ENCODE measurements around the gene UBE2E3. TPM values are rescaled to one million over a fixed set of nuclear protein-coding genes. Genes with fewer than 3 reads are reported as not detected.

Gene UBE2E3
- total and polyA plus RNA-seq, 2 of the 4 experiments (the other 2 are of a cell fraction) = 106 to 114 TPM

DNA sequence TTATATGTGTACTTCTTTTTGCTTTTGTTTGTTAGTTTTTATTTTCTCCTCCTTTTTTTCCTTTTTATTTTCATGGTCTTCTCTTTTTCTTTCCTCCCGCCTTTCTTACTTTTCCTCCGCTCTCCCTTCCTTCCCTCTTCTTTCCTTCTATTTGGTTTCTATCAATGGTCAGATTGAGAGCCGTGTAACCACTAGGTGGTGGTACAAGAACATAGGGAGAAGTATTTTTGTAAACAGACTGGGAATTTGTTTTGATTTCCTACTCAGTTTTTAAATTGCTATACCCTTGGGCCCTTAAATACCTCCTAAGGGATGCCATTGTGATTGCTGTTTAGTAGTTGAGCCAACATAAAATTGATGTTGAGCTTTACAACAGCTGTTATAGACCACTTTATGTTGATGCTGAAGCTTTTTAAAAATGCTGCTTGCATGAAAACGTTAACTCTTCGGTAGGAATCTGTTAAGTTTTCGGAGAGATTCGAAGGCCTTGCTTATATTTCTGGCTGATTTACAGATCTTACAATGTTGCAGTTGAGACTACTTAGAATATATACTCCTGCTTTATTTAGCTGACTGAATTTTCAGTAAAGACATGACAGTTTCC lies 124.2 kb downstream of the UBE2E3 start (continued):
- TF ChIP-seq FOS (IDR thresholded peaks at IDR 0.05; ENCODE audit: low read depth, low read length) = no peak

DNA sequence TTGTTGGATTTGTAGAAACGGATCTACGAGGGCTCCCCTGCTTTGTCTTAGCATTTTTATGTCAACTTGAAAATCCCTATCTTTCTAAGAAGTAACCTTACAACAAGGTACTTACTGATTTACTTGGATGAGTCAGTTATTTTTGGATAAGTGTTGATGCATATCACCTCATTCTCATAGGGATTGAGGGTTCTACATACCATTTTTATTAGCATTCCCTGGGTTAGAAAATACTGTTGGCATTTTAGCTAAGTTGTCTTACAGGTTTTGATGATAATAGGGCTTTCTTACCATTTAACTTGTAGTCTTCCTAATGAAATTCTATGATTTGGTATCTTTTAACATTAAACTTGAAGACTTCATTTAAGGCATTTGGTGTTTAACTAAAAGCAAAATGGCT lies 125.2 kb downstream of the UBE2E3 start:
- Histone ChIP-seq H3K4me1 (ENCODE audit: control insufficient read depth, insufficient read depth, low read length) (peaks cover 5% of the 10 kb centered on the region), H2AK9ac (replicated peaks; ENCODE audit: low read depth, low read length, poor library complexity) (no peak overlapping the region), H3K9me3 (ENCODE audit: control insufficient read depth, insufficient read depth, low read length) (no peaks in the 10 kb centered on the region), H2AFZ (replicated peaks; ENCODE audit: low read length, poor library complexity) (no peak overlapping the region), H3K27me3 (ENCODE audit: control insufficient read depth, insufficient read depth, low read length) (no peaks in the 10 kb centered on the region), H4K5ac (ENCODE audit: low read depth, low read length) (no peak overlapping the region), H3K23ac (ENCODE audit: low read depth, low read length) (no peak overlapping the region), H4K91ac (ENCODE audit: insufficient read depth, low read depth, low read length) (peak overlapping the region; percentile 58; the same call in 1 of the 2 replicates), H3K4ac (ENCODE audit: low read depth, low read length) (no peak overlapping the region), H3K14ac (replicated peaks; ENCODE audit: low read depth, low read length) (no peak overlapping the region), H2AK5ac (ENCODE audit: low read depth, low read length) (no peak overlapping the region), H3K18ac (ENCODE audit: low read depth, low read length) (peak overlapping the region; percentile 6; the same call in 1 of the 2 replicates), H4K8ac (ENCODE audit: low read depth in 2 of 2, low read length in 2 of 2) (no peak overlapping the region), H3K79me1 (ENCODE audit: low read depth in 1 of 2, low read length in 2 of 2) (no peaks in the 10 kb centered on the region), H2BK15ac (ENCODE audit: low read depth, low read length) (no peak overlapping the region), H3K4me2 (ENCODE audit: low read depth, low read length) (no peak overlapping the region), H3K4me3 (ENCODE audit: insufficient read depth, low read depth, low read length) (no peak overlapping the region), H3K36me3 (ENCODE audit: control insufficient read depth, insufficient read depth, low read length) (no peaks in the 10 kb centered on the region), H2BK120ac (ENCODE audit: low read depth, low read length) (peak overlapping the region; percentile 35; the same call in 1 of the 2 replicates), H3K56ac (ENCODE audit: extremely low read depth, insufficient read depth, low read length) (no peak overlapping the region), H3K9ac (ENCODE audit: low read depth, low read length) (no peak overlapping the region), H4K20me1 (ENCODE audit: insufficient read depth, low read length) (no peaks in the 10 kb centered on the region), H3K27ac (ENCODE audit: insufficient read depth, low read length) (no peak overlapping the region), H2BK5ac (ENCODE audit: low read depth, low read length, poor library complexity, severe bottlenecking) (no peak overlapping the region), H2BK20ac (ENCODE audit: low read depth, low read length) (no peak overlapping the region), H3K9me1 (ENCODE audit: insufficient read depth, low read length) (0 out of 2 replicates have a peak, but pooled peaks cover 2% of the 10 kb centered on the region)
- intact Hi-C loops (cut with micrococcal nuclease) = loop anchor here (5.0 to 10.0 kb wide), 3 partner anchors 789 to 1549 kb away; partner anchors contain the start of gene ITPRID2
- BruUV-seq (replicated peaks) = no TSS peak
- no CpG with 5 or more reads among the region's 2 CpGs for WGBS, 2 experiments (ENCODE audit: extremely low coverage in 2 of 2, insufficient read length in 1 of 2)
- no peak for ATAC-seq (ENCODE audit: low read depth)
- no peak for DNase-seq
- POLR2A ChIA-PET (ENCODE audit: unreplicated experiment) = no interaction called here
- CTCF ChIA-PET = interaction anchor here (0.6 to 3.8 kb wide), 6 partner anchors 10 to 708 kb away, joined by 3 to 14 read pairs (median 4); partner anchors contain the start of gene ITGA4
- in situ Hi-C loops (cut with MboI; ENCODE audit: low sequenced_read_pairs) = loop anchor here (10.0 to 25.0 kb wide), 3 partner anchors 609 to 1007 kb away; no protein-coding TSS in a partner anchor
- dilution Hi-C loops (cut with HindIII; ENCODE audit: low sequenced_read_pairs, unreplicated experiment) = no loop called here
- TF ChIP-seq CEBPB (IDR thresholded peaks at IDR 0.05; ENCODE audit: low read depth, low read length) = no peak
- TF ChIP-seq, protein P1, sequence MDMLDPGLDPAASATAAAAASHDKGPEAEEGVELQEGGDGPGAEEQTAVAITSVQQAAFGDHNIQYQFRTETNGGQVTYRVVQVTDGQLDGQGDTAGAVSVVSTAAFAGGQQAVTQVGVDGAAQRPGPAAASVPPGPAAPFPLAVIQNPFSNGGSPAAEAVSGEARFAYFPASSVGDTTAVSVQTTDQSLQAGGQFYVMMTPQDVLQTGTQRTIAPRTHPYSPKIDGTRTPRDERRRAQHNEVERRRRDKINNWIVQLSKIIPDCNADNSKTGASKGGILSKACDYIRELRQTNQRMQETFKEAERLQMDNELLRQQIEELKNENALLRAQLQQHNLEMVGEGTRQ (IDR thresholded peaks at IDR 0.05; ENCODE audit: low read depth, low read length) = no peak
- TF ChIP-seq NFE2L2 (IDR thresholded peaks at IDR 0.05; ENCODE audit: low read depth, low read length) = no peak
- no peak for TF ChIP-seq RCOR1 (IDR thresholded peaks at IDR 0.05; ENCODE audit: insufficient replicate concordance, low read length)
- TF ChIP-seq MAZ (IDR thresholded peaks at IDR 0.05; ENCODE audit: borderline replicate concordance, low read depth, low read length) = no peak
- no peak for TF ChIP-seq MAFK (IDR thresholded peaks at IDR 0.05; ENCODE audit: low read depth, low read length)
- TF ChIP-seq CHD1 (IDR thresholded peaks at IDR 0.05; ENCODE audit: low read depth, low read length) = no peak
- TF ChIP-seq POLR2A (IDR thresholded peaks at IDR 0.05; ENCODE audit: low read depth, low read length) = no peak
- TF ChIP-seq BHLHE40 (IDR thresholded peaks at IDR 0.05; ENCODE audit: low read depth, low read length) = no peak
- TF ChIP-seq FOS (IDR thresholded peaks at IDR 0.05; ENCODE audit: low read depth, low read length) = no peak
- TF ChIP-seq, protein P2, sequence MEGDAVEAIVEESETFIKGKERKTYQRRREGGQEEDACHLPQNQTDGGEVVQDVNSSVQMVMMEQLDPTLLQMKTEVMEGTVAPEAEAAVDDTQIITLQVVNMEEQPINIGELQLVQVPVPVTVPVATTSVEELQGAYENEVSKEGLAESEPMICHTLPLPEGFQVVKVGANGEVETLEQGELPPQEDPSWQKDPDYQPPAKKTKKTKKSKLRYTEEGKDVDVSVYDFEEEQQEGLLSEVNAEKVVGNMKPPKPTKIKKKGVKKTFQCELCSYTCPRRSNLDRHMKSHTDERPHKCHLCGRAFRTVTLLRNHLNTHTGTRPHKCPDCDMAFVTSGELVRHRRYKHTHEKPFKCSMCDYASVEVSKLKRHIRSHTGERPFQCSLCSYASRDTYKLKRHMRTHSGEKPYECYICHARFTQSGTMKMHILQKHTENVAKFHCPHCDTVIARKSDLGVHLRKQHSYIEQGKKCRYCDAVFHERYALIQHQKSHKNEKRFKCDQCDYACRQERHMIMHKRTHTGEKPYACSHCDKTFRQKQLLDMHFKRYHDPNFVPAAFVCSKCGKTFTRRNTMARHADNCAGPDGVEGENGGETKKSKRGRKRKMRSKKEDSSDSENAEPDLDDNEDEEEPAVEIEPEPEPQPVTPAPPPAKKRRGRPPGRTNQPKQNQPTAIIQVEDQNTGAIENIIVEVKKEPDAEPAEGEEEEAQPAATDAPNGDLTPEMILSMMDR (conservative IDR thresholded peaks at IDR 0.05; ENCODE audit: low read depth, low read length) = no peak
- no peak for TF ChIP-seq MXI1 (IDR thresholded peaks at IDR 0.05; ENCODE audit: borderline replicate concordance, low read depth, low read length)
- no peak for TF ChIP-seq SMC3 (IDR thresholded peaks at IDR 0.05; ENCODE audit: low read depth, low read length)
- no peak for TF ChIP-seq RAD21 (IDR thresholded peaks at IDR 0.05; ENCODE audit: low read length)
- no peak for TF ChIP-seq RFX5 (IDR thresholded peaks at IDR 0.05; ENCODE audit: low read depth, low read length)
